ENCODE data around the gene MMP8.
"Not testable (repeated sequence)": the region's sequence is repeated elsewhere in the genome, so short reads cannot be mapped to it uniquely, and the experiment has no call there.

Gene MMP8

DNA sequence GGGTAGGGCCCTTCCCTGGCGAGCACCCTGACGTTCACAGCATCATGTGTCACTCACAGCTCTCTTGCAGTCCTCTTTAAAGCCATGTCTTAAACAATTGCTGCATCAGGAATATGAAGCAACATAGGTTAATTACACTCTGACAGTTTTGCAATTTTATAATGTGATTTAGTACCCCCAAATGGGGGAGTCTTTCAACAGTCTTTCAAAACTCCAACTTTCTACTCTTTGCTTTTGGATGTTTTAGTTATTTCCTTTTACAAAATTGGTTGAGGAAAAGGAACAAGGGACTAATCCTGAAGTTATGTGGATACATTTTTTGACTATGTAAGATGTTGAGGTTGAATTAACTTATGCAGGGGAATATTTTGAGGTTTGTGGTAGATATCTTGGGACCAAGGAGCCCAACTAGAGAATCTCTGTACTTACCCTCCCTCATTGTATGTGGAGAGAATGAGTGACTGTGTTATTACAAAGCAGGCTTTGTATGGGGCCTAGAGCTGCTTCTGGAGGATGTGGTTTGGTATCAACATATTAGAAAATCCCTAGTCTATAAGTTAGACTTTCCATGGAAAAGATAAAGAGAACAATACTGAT, at the start of gene MMP8:
MMP8 (minus strand) TSS at position 51 of the 597 bp plus-strand sequence. CDS start 99 bp downstream, outside the sequence.
- no peak for DNase-seq

DNA sequence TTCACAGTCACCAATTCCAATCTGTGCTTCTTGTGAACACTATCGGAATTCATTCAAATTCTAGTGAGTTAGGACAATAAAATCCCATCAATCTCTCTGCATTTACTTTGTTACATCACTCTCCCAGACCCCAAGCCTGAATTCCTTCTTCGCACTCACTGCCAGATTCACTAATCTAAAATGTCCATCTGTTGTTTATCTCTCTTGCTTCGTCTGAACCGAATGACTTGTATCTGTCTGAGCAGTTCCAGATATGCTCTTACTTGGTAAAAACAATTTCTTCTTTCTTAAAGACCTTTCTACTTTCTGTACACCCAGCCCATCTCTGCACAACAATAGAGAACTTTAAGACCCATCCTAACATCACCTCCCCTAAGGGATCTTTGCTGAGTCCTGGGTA, 48.6 kb upstream of the MMP8 start:
- no peak for DNase-seq

GRCh38 chr11:102771351-102771750, 46.6 kb upstream of the MMP8 start:
- no peak for DNase-seq

- DNase-seq, result no peak
Measured at GRCh38 chr11:102770191-102770590, 45.4 kb upstream of the MMP8 start.

DNA sequence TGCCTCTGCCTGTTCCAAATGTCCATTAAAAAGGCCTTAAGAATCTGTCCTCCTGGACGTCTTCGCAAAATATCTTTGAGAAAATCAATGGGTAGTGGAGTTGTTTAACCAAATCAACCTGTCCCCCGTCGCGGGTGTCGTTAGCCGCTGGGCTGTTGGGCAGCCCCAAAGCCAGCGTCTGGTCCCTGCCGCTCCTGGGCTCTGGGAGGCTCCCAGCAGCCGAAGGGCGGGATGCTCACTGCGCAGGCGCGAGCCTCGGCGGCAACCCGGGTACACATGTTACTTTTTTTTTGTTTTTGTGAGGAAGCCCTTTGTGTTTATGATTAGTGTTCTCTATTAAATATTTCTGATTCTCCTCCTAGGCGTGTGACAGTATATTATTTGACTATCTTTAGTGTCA, 43.0 kb upstream of the MMP8 start:
- DNase-seq, result no peak

- DNase-seq, result no peak
Measured at GRCh38 chr11:102763440-102763839, 38.7 kb upstream of the MMP8 start.

DNA sequence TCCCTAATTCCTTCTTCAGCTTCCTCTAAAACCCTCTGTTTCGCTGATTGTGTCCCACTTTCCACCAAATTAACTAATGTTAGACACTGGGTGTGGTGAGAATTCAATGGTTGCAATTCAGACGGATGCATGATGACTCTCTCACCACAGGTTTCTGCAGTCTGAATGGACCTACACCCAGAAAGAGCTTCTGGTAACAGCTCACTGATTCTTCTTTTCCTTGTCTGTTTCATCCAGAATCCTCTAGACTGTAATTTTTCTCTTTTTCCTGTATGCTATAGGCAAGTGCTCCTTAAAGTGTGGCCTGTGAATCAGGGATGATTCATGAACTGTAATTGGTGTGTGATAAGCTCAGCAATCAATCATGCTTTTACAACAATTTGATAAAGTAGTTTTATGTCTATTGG, 37.6 kb upstream of the MMP8 start:
- DNase-seq, result no peak

- no peak for DNase-seq
Measured at GRCh38 chr11:102761646-102762238, 37.0 kb upstream of the MMP8 start.

GRCh38 chr11:102760344-102761035, 35.7 kb upstream of the MMP8 start:
- DNase-seq, result no peak

- no peak for DNase-seq
Measured at GRCh38 chr11:102757823-102758549, 33.2 kb upstream of the MMP8 start.

- DNase-seq, result no peak
Measured at GRCh38 chr11:102753267-102753666, 28.5 kb upstream of the MMP8 start.

DNA sequence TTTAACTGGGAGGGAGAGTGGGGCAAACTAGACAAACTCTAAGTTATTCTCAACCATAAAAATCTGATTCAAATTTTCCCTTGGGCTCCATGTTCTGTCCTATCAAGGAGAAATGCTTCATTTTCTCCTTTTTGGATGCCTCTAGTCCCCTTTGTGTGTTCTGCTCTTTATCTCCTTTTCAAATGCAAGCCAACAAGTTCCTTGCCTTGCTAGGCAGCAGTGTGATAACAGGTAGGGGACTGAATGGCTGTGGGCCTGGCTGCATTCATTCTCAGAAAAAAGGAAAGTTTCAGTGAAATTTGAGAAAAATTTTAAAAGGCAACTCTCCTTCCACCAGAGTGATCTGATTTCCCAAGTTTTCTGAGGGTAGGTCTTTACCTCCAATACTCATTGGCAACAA, 26.9 kb upstream of the MMP8 start:
- no peak for DNase-seq

- no peak for DNase-seq
Measured at GRCh38 chr11:102749101-102749722, 24.5 kb upstream of the MMP8 start.

GRCh38 chr11:102746746-102747578, 22.2 kb upstream of the MMP8 start:
- DNase-seq, result not testable (repeated sequence)

DNA sequence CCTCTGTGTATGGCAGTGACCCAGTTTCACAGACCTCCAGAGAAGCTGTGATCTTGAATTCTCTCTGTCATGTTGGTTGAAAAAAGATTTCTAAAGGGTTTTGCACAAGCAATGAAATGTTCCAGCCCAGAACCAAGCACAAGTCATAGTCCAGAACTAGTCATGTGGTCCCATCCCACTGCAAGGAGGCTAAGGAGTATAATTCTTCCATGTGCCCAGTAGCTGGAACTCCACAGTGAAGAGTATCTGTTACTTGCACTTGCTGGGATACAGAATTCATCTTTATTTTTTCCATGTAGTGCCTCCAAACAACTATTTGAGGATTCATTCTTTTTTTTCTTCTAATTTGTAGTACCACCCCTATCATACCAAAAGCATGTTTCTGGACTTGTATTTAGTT, 9.9 kb upstream of the MMP8 start:
- DNase-seq, result no peak

DNA sequence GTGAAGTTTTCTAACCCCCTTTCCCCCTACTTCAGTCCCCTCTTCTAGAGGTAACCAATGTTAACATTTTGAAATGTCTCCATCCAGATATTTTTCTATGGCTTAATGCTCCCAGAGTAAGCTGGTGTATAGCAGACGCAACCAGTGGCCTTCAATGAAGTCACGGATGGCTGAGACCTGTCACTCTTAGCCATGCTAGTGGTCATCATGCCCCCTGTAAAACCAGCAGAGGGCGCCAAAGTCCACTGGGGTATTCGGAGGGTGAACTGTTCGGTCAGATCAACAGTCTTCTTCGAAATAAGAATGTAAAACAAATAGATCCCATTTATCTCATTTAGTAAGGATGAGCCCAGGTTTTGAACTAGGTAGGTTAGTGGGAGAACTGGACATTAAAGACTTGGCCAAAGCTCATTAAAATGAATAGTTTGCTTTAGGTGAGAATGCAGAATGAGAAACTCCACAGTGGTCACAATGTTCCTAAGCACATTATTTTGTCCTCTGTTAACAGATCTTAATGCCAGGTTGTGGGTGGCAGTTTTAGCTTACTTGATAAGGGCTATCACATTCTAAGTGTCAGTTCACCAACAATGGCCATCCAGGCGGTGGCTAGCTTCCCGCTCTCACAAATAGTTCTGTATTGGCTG, 8.6 kb upstream of the MMP8 start:
- DNase-seq, result peak; percentile 5

DNA sequence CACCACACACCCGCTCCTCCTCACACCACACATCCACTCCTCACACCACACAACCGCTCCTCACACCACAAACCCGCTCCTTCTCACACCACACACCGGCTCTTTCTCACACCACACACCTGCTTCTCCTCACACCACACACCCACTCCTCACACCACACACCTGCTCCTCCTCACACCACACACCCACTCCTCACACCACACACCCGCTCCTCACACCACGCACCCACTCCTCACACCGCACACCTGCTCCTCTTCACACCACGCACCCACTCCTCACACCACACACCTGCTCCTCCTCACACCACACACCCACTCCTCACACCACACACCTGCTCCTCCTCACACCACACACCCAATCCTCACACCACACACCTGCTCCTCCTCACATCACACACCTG, 6.2 kb upstream of the MMP8 start:
- not testable (repeated sequence) for DNase-seq

GRCh38 chr11:102729849-102730815, 5.4 kb upstream of the MMP8 start:
- DNase-seq, result no peak

GRCh38 chr11:102727890-102728289, 3.1 kb upstream of the MMP8 start:
- no peak for DNase-seq

DNA sequence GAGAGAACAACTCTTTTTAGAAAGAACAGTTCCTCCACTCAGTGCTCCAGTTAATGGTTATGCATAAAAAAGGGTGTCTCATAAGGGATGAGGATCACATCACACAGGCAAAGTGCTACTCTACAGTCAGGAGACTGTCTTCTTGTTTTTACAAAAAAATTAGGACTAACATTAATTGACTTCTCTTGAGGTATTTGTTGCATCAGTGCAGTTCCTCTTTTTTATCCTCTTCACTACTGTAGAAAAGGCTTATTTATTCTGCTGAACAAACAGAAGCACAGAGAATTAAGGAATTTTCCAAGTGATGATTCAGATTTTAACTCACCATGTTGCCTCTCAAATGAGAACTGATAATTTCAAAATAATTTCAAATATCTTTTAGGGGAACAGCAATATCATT, 1.9 kb downstream of the MMP8 start:
- DNase-seq, result no peak

Measured in activated CD4-positive, alpha-beta T cell treated with anti-CD3 and anti-CD28 coated beads, Interleukin-2, amount 50 U/mL, for 1 hour (primary cell).